Measurements from ENCODE around the gene MYL6. TPM values are rescaled to one million over a fixed set of nuclear protein-coding genes. Genes with fewer than 3 reads are reported as not detected.

Gene MYL6
- total and polyA plus RNA-seq, 7 donors = 216 to 711 (median 384) TPM

DNA sequence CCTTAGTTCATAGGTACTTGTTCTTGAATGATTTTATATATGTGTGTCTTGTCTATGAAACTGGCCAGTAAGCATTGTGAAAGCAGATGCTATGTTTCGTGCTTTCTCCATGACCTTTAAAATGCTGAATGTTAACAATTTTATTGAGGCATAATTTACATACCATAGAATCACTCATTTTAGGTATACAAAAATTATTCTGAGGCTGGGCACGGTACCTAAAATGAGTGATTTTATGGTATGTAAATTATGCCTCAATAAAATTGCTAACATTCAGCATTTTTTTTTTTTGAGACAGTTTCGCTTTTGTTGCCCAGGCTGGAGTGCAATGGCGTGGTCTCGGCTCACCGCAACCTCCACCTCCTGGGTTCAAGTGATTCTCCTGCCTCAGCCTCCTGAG, 23.3 kb upstream of the MYL6 start:
- peaks cover 5% of the 10 kb centered on the region for H3K4me1 ChIP-seq
- H3K4me3 ChIP-seq = no peak overlapping the region
- no peaks in the 10 kb centered on the region for H3K27me3 ChIP-seq (ENCODE audit: insufficient read depth in 3 of 3, low read length in 2 of 3)
- no peak overlapping the region for H3K27ac ChIP-seq
- H3K36me3 ChIP-seq (ENCODE audit: insufficient read depth in 1 of 2, low read depth in 1 of 2) = peaks cover 15 to 96% of the 10 kb centered on the region in 2 donors
- H3K9me3 ChIP-seq = no peaks in the 10 kb centered on the region
- DNase-seq (no peak), ATAC-seq (no peak)
- intact Hi-C loops (cut with DNase I) = no loop called here
- 97 to 98% (median 97%) methylated on average over 6 of the region's 6 CpGs for WGBS, 3 donors
- TF ChIP-seq, protein P1, sequence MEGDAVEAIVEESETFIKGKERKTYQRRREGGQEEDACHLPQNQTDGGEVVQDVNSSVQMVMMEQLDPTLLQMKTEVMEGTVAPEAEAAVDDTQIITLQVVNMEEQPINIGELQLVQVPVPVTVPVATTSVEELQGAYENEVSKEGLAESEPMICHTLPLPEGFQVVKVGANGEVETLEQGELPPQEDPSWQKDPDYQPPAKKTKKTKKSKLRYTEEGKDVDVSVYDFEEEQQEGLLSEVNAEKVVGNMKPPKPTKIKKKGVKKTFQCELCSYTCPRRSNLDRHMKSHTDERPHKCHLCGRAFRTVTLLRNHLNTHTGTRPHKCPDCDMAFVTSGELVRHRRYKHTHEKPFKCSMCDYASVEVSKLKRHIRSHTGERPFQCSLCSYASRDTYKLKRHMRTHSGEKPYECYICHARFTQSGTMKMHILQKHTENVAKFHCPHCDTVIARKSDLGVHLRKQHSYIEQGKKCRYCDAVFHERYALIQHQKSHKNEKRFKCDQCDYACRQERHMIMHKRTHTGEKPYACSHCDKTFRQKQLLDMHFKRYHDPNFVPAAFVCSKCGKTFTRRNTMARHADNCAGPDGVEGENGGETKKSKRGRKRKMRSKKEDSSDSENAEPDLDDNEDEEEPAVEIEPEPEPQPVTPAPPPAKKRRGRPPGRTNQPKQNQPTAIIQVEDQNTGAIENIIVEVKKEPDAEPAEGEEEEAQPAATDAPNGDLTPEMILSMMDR (IDR thresholded peaks at IDR 0.05) = no peak

DNA sequence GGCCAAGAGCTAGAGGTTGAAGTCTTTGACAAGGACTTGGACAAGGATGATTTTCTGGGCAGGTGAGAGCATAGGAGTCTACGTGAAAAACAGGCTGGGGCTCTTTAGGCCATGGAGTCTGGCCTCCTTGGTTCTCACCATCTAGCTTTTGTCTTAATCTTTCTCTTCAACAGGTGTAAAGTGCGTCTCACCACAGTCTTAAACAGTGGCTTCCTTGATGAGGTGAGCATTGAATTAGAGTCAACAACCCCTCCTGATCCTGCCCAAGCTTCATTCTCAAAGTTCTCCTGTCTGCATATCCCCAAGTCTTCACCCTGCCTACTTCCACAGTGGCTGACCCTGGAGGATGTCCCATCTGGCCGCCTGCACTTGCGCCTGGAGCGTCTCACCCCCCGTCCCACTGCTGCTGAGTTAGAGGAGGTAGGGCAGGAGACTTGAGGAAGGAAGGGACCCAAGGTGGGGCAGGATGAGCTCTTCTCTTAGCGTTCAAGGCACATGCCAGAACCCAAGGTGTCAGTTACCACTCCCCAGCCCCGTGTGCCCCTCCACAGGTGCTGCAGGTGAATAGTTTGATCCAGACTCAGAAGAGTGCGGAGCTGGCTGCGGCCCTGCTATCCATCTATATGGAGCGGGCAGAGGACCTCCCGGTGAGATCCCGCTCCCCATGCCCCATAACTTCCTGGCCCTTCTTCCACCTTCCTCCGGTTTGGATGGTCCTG, 20.1 kb upstream of the MYL6 start:
- Histone ChIP-seq H3K27me3 (ENCODE audit: insufficient read depth in 3 of 3, low read length in 2 of 3) (no peaks in the 10 kb centered on the region), H3K36me3 (ENCODE audit: insufficient read depth in 1 of 2, low read depth in 1 of 2) (peaks cover 15 to 100% of the 10 kb centered on the region in 2 donors), H3K9me3 (no peaks in the 10 kb centered on the region), H3K27ac (no peak overlapping the region), H3K4me3 (no peak overlapping the region), H3K4me1 (no peaks in the 10 kb centered on the region)
- intact Hi-C loops (cut with DNase I) = no loop called here
- DNase-seq (no peak), ATAC-seq (no peak)
- TF ChIP-seq, protein P1 (IDR thresholded peaks at IDR 0.05) = no peak
- 93 to 95% (median 94%) methylated on average over 14 of the region's 14 CpGs for WGBS, 3 donors

GRCh38 chr12:56141946-56142784, 16.0 kb upstream of the MYL6 start:
- no peaks in the 10 kb centered on the region for H3K27me3 ChIP-seq (ENCODE audit: insufficient read depth in 3 of 3, low read length in 2 of 3)
- intact Hi-C loops (cut with DNase I) = no loop called here
- peak overlapping the region; percentile 16 for H3K27ac ChIP-seq
- peak in 1 of 4 donors; percentile 30 for ATAC-seq
- DNase-seq = no peak
- WGBS, 3 donors = 86 to 91% (median 88%) methylated on average over 19 of the region's 19 CpGs
- no peak overlapping the region for H3K4me3 ChIP-seq
- TF ChIP-seq, protein P1 (IDR thresholded peaks at IDR 0.05) = no peak
- H3K9me3 ChIP-seq = no peaks in the 10 kb centered on the region
- H3K36me3 ChIP-seq (ENCODE audit: insufficient read depth in 1 of 2, low read depth in 1 of 2) = peaks cover 9 to 84% of the 10 kb centered on the region in 2 donors
- peaks cover 3% of the 10 kb centered on the region for H3K4me1 ChIP-seq

DNA sequence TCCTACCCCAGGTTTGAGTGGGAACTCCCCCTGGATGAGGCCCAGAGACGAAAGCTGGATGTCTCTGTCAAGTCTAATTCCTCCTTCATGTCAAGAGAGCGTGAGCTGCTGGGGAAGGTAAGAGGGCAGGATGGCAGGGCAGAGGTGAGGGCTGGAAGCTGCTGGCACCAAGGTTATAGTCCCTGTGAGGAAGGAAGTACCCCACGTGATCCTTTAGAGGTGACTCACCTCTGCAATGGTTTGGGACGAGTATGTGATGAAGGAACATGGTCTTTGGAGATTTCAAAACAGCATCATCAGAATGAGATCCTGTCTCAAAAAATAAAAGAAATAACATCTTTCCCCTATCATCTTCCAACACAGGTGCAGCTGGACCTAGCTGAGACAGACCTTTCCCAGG, 14.9 kb upstream of the MYL6 start:
- no peaks in the 10 kb centered on the region for H3K27me3 ChIP-seq (ENCODE audit: insufficient read depth in 3 of 3, low read length in 2 of 3)
- TF ChIP-seq, protein P1 (IDR thresholded peaks at IDR 0.05) = no peak
- DNase-seq = no peak
- intact Hi-C loops (cut with DNase I) = no loop called here
- H3K27ac ChIP-seq = peak overlapping the region; percentile 43
- H3K36me3 ChIP-seq (ENCODE audit: insufficient read depth in 1 of 2, low read depth in 1 of 2) = peaks cover 5 to 73% of the 10 kb centered on the region in 2 donors
- 66 to 78% (median 78%) methylated on average over 4 of the region's 4 CpGs for WGBS, 3 donors
- peaks cover 3% of the 10 kb centered on the region for H3K4me1 ChIP-seq
- no peak for ATAC-seq
- no peaks in the 10 kb centered on the region for H3K9me3 ChIP-seq
- H3K4me3 ChIP-seq = no peak overlapping the region

Data from psoas muscle (tissue), 8 donors.